CD4-positive, alpha-beta T cell (primary cell): ENCODE measurements around the gene PAK1. TPM values are rescaled to one million over a fixed set of nuclear protein-coding genes. Genes with fewer than 3 reads are reported as not detected.

ENCODE experiments used
- ATAC-seq: fragments of 200-7000 bp; cut with Tn5 transposase; one replicate; pipeline ENCODE4 v1.10.0; 2022; ENCODE audit warnings: mild to moderate bottlenecking; ENCODE audit not compliant: poor library complexity
- CTCF ChIA-PET: fragments of 350-600 bp; sonication (Branson Sonifier 250); formaldehyde crosslinking; loops from one replicate; lab custom pipeline; 2021; ENCODE audit warnings: antibody characterized with exemption, inconsistent platforms; lab: Charles Lee
- POLR2A ChIA-PET: fragments of 350-600 bp; sonication (Branson Sonifier 250); formaldehyde crosslinking; loops from one replicate; lab custom pipeline; 2021; ENCODE audit warnings: antibody characterized with exemption, inconsistent platforms; lab: Charles Lee
- DNase-seq, 14 experiments: peaks; one replicate each; pipeline ENCODE4 v3.0.0-alpha.2; 2013 to 2020; ENCODE audit warnings: mixed read lengths in 2 of 14
- H3K27ac ChIP-seq, 2 donors: one replicate each; pipeline versions ENCODE4 v1.5.1 to v1.7.0; 2013; ENCODE audit warnings: low read length in 2 of 2, low read depth in 1 of 2, mild to moderate bottlenecking in 1 of 2
- H3K27me3 ChIP-seq, 2 experiments: 1 replicate in 1 of 2; 2 replicates in 1 of 2; pipeline versions ENCODE4 v1.6.1 to v1.7.0; 2013; ENCODE audit warnings: low read length in 2 of 2, control low read depth in 1 of 2, mild to moderate bottlenecking in 1 of 2, moderate library complexity in 1 of 2; ENCODE audit not compliant: insufficient read depth in 2 of 2, control insufficient read depth in 1 of 2
- H3K36me3 ChIP-seq: one replicate; pipeline ENCODE4 v1.6.1; 2013; ENCODE audit warnings: low read length, control low read depth; ENCODE audit not compliant: insufficient read depth
- H3K4me1 ChIP-seq: one replicate; pipeline ENCODE4 v1.6.1; 2013; ENCODE audit warnings: low read length, control low read depth; ENCODE audit not compliant: insufficient read depth
- H3K4me3 ChIP-seq: one replicate; pipeline ENCODE4 v1.5.1; 2013; ENCODE audit warnings: mild to moderate bottlenecking, low read length, moderate library complexity
- H3K9me3 ChIP-seq, 2 experiments: 1 replicate in 1 of 2; 2 replicates in 1 of 2; pipeline versions ENCODE4 v1.6.1 to v1.7.0; 2013; ENCODE audit warnings: low read length in 2 of 2, mild to moderate bottlenecking in 2 of 2, control low read depth in 1 of 2, moderate library complexity in 1 of 2; ENCODE audit not compliant: control insufficient read depth in 1 of 2, insufficient read depth in 1 of 2
- H3K27ac Mint-ChIP-seq: one replicate; pipeline ENCODE4 v1.8.0; 2020; ENCODE audit warnings: mixed read lengths
- H3K27me3 Mint-ChIP-seq: one replicate; pipeline ENCODE4 v1.8.0; 2021; ENCODE audit warnings: mixed read lengths
- H3K36me3 Mint-ChIP-seq: one replicate; pipeline ENCODE4 v1.8.0; 2021; ENCODE audit warnings: low read depth, mixed read lengths
- H3K4me1 Mint-ChIP-seq: one replicate; pipeline ENCODE4 v1.8.0; 2021; ENCODE audit warnings: low read depth, mixed read lengths
- H3K4me3 Mint-ChIP-seq: one replicate; pipeline ENCODE4 v1.8.0; 2020; ENCODE audit warnings: mild to moderate bottlenecking, mixed read lengths
- H3K9me3 Mint-ChIP-seq: one replicate; pipeline ENCODE4 v1.8.0; 2020; ENCODE audit warnings: mixed read lengths
- intact Hi-C, 2 experiments: fragments of 100-400 bp; cut with DNase I in 1 of 2; cut with micrococcal nuclease in 1 of 2; formaldehyde crosslinking; loops; one replicate each; pipeline versions ENCODE4 v1.15.1 to v1.9.0; 2023 to 2025; cut with DNase I, micrococcal nuclease
- total RNA-seq, 174 experiments: library from RNA in 2 of 174; stranded (reverse) in 2 of 174; gene quantifications; one replicate each; pipeline ENCODE4 v1.2.3 and lab custom pipeline; 2021 to 2026
- TF ChIP-seq, protein P1 (sequence below): fragments of 200-600 bp; IDR thresholded peaks from one replicate; pipeline ENCODE4 v1.8.0; 2022; ENCODE audit warnings: antibody characterized with exemption, mild to moderate bottlenecking

PAK1 gene
- total RNA-seq, 2 experiments from 2014 or later = 6.9 to 12.6 TPM

DNA sequence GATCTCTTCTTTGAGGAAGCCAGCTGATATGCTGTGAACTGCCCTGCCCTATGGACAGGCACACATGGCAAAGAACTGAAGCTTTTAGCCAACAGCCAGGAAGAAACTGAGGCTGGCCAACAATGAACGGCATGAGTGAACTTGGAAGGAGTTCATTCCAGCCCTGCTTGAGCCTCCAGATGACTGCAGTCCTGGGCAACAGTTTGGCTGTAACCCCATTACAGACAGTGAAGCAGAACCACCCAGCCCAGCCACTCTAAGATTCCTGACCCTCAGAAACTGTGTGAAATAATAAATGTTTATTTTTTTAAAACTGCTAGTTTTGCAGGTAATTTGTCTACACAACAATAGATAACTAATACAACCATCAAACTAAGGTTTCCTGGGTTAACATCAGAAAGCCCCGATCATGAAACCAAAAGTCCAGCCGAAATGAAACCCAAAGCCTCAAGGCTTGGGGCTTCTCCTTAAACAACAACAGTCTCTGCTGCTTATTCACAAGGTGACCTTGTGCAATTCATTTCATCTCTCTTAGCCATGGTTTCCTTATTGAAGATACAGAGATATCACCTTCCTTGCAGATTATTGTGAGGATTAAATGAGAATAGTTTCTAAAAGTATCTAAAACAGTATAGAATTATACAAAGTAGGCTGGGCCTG, 31.4 kb downstream of the PAK1 start:
- Mint-ChIP-seq H3K4me1 (peaks cover 9% of the 10 kb centered on the region), H3K9me3 (no peaks in the 10 kb centered on the region), H3K27ac (no peak overlapping the region), H3K4me3 (no peak overlapping the region), H3K27me3 (no peaks in the 10 kb centered on the region), H3K36me3 (no peaks in the 10 kb centered on the region)
- Histone ChIP-seq H3K4me3 (no peak overlapping the region), H3K36me3 (no peaks in the 10 kb centered on the region), H3K27me3 (no peaks in the 10 kb centered on the region), H3K9me3 (no peaks in the 10 kb centered on the region), H3K27ac (no peak overlapping the region), H3K4me1 (no peaks in the 10 kb centered on the region)
- CTCF ChIA-PET = no interaction called here
- POLR2A ChIA-PET = no interaction called here
- intact Hi-C loops = no loop called here
- DNase-seq (no peak), ATAC-seq (no peak)
- TF ChIP-seq, protein P1, sequence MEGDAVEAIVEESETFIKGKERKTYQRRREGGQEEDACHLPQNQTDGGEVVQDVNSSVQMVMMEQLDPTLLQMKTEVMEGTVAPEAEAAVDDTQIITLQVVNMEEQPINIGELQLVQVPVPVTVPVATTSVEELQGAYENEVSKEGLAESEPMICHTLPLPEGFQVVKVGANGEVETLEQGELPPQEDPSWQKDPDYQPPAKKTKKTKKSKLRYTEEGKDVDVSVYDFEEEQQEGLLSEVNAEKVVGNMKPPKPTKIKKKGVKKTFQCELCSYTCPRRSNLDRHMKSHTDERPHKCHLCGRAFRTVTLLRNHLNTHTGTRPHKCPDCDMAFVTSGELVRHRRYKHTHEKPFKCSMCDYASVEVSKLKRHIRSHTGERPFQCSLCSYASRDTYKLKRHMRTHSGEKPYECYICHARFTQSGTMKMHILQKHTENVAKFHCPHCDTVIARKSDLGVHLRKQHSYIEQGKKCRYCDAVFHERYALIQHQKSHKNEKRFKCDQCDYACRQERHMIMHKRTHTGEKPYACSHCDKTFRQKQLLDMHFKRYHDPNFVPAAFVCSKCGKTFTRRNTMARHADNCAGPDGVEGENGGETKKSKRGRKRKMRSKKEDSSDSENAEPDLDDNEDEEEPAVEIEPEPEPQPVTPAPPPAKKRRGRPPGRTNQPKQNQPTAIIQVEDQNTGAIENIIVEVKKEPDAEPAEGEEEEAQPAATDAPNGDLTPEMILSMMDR = no peak

DNA sequence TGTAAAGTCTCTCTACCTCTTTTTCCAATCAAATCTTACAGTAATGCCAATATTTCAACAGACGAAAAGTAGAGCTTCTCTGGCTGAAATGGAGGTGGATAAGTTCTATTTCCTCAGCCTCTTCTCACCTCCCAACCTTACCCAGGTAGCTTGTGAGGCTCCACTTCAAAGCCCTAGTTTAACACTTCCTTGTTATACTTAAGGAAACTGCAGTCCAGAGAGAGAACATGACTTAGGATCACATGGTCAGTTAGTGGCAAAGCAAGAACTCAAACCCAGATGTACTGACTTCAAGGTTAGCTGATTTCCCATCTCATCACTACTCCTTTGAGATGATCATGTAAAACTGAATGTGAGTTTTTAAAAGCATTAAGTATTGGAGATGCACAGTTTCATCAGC, 32.5 kb downstream of the PAK1 start:
- Histone ChIP-seq H3K36me3 (no peaks in the 10 kb centered on the region), H3K27me3 (no peaks in the 10 kb centered on the region), H3K4me1 (no peaks in the 10 kb centered on the region), H3K27ac (no peak overlapping the region), H3K9me3 (no peaks in the 10 kb centered on the region), H3K4me3 (no peak overlapping the region)
- no peak for DNase-seq
- ChIA-PET CTCF (interaction anchor here (0.6 kb wide), 1 partner anchor 18 kb away, joined by 3 read pairs; no protein-coding TSS in a partner anchor), POLR2A (no interaction called here)
- no peaks in the 10 kb centered on the region for H3K9me3 Mint-ChIP-seq
- no peak for ATAC-seq
- H3K27ac Mint-ChIP-seq = no peak overlapping the region
- no peaks in the 10 kb centered on the region for H3K36me3 Mint-ChIP-seq
- no peaks in the 10 kb centered on the region for H3K27me3 Mint-ChIP-seq
- H3K4me1 Mint-ChIP-seq = no peaks in the 10 kb centered on the region
- no peak overlapping the region for H3K4me3 Mint-ChIP-seq
- intact Hi-C loops = no loop called here
- TF ChIP-seq, protein P1 = no peak

DNA sequence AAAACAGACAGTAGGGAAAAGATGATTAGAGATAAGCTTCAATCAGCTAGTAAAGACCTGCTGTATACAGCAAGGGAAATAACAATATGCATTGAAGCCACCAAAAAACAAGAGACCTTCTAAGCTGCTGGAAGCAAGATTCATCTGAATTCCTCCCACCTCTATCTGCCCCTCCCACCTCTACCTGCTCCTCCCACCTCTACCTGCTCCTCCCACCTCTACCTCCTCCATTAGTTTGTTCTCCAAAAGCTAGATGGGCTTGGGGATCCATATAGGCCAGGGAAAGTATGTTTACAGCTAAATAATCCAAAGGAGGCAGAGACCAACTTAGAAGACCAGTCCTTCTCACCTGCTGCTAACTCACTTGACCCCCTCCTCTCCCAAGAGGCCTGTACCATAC, 33.2 kb downstream of the PAK1 start:
- TF ChIP-seq, protein P1 = no peak
- intact Hi-C loops = no loop called here
- no peaks in the 10 kb centered on the region for H3K36me3 ChIP-seq
- no peaks in the 10 kb centered on the region for H3K27me3 Mint-ChIP-seq
- no peaks in the 10 kb centered on the region for H3K9me3 Mint-ChIP-seq
- no peaks in the 10 kb centered on the region for H3K36me3 Mint-ChIP-seq
- no peak for DNase-seq
- POLR2A ChIA-PET = no interaction called here
- H3K4me1 Mint-ChIP-seq = no peaks in the 10 kb centered on the region
- H3K27ac ChIP-seq = no peak overlapping the region
- no peak overlapping the region for H3K27ac Mint-ChIP-seq
- H3K4me3 Mint-ChIP-seq = no peak overlapping the region
- no peak for ATAC-seq
- H3K9me3 ChIP-seq = no peaks in the 10 kb centered on the region
- no peak overlapping the region for H3K4me3 ChIP-seq
- no peaks in the 10 kb centered on the region for H3K27me3 ChIP-seq
- H3K4me1 ChIP-seq = no peaks in the 10 kb centered on the region
- CTCF ChIA-PET = no interaction called here
